GM12865 (cell line): ENCODE data around the gene GPR107.

Experiments used
- DNase-seq: peaks from one replicate; pipeline ENCODE4 v3.0.0; 2010; ENCODE audit warnings: low read depth
- H3K4me3 ChIP-seq: 2 replicates; pipeline ENCODE4 v1.5.1; 2011; ENCODE audit warnings: mild to moderate bottlenecking, low read depth, low read length, control low read depth
- CTCF ChIP-seq: IDR thresholded peaks from 2 replicates; pipeline ENCODE4 v1.5.1; 2011; ENCODE audit warnings: low read length, control low read depth, low read depth, inconsistent platforms; ENCODE audit not compliant: insufficient read depth; ENCODE audit errors: missing control alignments

Gene GPR107

DNA sequence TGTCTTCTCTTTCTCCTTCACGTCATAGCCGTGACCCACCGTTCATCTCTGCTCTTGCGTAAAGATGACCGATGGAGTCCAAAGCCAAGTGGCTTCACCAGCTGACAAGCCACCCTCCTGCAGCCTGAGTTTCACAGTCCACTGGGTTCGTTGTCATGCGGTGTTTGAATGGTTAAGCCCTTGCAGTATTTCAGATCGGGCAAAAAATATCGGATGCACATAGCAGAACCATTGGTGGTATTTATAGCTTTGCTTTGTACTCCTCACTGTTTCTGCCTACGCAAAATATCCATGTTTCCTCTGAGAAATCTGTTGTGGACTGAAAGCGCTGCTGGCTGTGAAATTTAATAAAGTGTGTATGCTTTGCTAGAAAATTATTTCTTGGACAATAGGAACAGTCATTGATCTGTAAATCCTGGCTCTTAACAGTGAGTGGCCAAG lies 84.0 kb downstream of the GPR107 start:
- TF ChIP-seq CTCF, result no peak
- H3K4me3 ChIP-seq, result no peak overlapping the region
- DNase-seq, result no peak

DNA sequence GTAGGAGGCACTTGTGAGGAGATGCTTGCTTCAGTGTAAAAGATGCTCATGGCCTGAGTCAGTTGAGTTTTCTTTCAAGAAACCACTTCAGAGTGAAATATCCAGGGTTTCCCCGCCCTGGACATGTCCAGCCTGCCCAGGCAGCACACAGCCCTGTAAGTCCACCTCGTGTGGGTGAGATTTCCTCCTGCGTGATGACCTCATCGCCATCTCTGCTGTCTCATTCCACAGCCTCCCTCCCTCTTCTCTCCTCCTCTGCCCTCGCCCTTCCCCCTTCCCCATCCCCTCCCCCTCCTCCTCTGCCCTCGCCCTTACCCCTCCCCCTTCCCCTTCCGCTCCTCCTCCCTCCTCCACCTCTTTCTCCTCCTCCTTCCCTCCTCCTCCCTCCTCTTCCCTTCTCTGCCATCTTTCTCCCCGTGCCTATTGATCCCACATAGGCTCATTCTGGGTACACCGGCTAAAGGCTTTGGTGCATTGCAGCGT lies 84.5 kb downstream of the GPR107 start:
- no peak overlapping the region for H3K4me3 ChIP-seq
- DNase-seq, result no peak
- TF ChIP-seq CTCF, result no peak

DNA sequence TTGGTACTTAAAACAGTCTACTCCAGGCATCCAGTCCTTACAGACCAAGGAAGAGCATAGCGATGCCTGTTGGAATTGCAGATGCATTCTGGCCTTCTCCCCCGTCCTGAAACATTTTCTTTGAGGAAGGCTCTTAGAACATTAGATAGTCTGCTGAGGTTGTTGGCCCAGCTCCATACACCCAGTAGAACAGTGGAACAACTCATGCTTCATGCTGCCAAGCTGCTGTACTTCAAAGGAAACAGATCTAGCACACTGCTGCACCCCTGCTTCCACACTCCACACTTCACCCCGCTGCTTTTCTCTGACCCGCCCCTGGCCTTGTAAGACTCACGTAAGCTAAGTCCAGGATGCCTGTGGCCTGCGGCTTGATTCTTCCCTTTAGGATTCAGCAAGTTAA lies 85.1 kb downstream of the GPR107 start:
- no peak overlapping the region for H3K4me3 ChIP-seq
- no peak for TF ChIP-seq CTCF
- no peak for DNase-seq

GRCh38 chr9:130139251-130139650 lies 85.5 kb downstream of the GPR107 start:
- H3K4me3 ChIP-seq, result no peak overlapping the region
- TF ChIP-seq CTCF, result no peak
- DNase-seq, result no peak

DNA sequence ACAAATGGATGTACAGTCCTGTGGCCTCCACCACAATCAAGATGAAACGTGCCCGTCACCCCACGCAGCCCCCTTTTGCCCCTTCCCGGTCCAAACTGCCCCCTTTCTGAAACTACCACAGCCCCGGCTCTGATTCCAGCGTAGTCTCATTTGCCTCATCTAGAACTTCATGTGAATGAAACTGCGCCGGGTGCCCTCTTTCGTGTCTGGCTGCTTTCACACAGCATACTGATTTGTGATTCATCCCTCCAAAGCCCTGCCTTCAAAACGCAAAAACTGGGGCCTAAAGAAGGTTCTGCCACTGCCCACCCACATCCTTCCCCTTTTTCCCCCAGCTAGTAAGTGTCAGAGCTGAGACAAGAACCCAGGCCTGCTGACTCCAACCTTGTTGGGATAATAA lies 87.0 kb downstream of the GPR107 start:
- no peak for DNase-seq
- no peak for TF ChIP-seq CTCF
- H3K4me3 ChIP-seq, result no peak overlapping the region

GRCh38 chr9:130142056-130142455 lies 88.3 kb downstream of the GPR107 start:
- no peak for TF ChIP-seq CTCF
- no peak overlapping the region for H3K4me3 ChIP-seq
- no peak for DNase-seq

GRCh38 chr9:130142641-130143040 lies 88.9 kb downstream of the GPR107 start:
- TF ChIP-seq CTCF, result no peak
- no peak for DNase-seq
- no peak overlapping the region for H3K4me3 ChIP-seq
